ENCODE data around the gene NGLY1. TPM values are rescaled to one million over a fixed set of nuclear protein-coding genes. Genes with fewer than 3 reads are reported as not detected.

NGLY1 gene
- total RNA-seq, 1 donor from 2014 or later, result 23.9 TPM

GRCh38 chr3:25707268-25707926 lies 75.8 kb downstream of the NGLY1 start:
- Histone ChIP-seq H3K79me2 (ENCODE audit: insufficient read depth, low read length) (no peaks in the 10 kb centered on the region), H3K4me2 (ENCODE audit: low read length) (no peak overlapping the region), H3K27ac (ENCODE audit: low read depth, low read length) (no peak overlapping the region), H2AFZ (ENCODE audit: low read depth, low read length) (no peak overlapping the region), H3K4me3 (ENCODE audit: insufficient read depth, low read depth, low read length) (no peak overlapping the region), H3K27me3 (ENCODE audit: insufficient read depth, low read length) (no peaks in the 10 kb centered on the region), H3K4me1 (ENCODE audit: insufficient read depth, low read length) (no peaks in the 10 kb centered on the region), H4K20me1 (ENCODE audit: insufficient read depth, low read length) (no peaks in the 10 kb centered on the region), H3K9me3 (ENCODE audit: insufficient read depth, low read depth, low read length) (no peaks in the 10 kb centered on the region), H3K9ac (ENCODE audit: low read length) (no peak overlapping the region), H3K36me3 (ENCODE audit: insufficient read depth, low read length) (no peaks in the 10 kb centered on the region)
- TF ChIP-seq EZH2 (IDR thresholded peaks at IDR 0.05; ENCODE audit: insufficient read depth, low read length), result no peak
- TF ChIP-seq, protein P1, sequence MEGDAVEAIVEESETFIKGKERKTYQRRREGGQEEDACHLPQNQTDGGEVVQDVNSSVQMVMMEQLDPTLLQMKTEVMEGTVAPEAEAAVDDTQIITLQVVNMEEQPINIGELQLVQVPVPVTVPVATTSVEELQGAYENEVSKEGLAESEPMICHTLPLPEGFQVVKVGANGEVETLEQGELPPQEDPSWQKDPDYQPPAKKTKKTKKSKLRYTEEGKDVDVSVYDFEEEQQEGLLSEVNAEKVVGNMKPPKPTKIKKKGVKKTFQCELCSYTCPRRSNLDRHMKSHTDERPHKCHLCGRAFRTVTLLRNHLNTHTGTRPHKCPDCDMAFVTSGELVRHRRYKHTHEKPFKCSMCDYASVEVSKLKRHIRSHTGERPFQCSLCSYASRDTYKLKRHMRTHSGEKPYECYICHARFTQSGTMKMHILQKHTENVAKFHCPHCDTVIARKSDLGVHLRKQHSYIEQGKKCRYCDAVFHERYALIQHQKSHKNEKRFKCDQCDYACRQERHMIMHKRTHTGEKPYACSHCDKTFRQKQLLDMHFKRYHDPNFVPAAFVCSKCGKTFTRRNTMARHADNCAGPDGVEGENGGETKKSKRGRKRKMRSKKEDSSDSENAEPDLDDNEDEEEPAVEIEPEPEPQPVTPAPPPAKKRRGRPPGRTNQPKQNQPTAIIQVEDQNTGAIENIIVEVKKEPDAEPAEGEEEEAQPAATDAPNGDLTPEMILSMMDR (IDR thresholded peaks at IDR 0.05; ENCODE audit: insufficient read depth, low read depth, low read length), result no peak
- Mint-ChIP-seq H3K4me1 (ENCODE audit: low read depth, unreplicated experiment) (no peaks in the 10 kb centered on the region), H3K36me3 (ENCODE audit: low read depth, unreplicated experiment) (no peaks in the 10 kb centered on the region), H3K4me3 (ENCODE audit: unreplicated experiment) (no peak overlapping the region), H3K27me3 (ENCODE audit: low read depth, unreplicated experiment) (peaks cover 2% of the 10 kb centered on the region), H3K27ac (ENCODE audit: unreplicated experiment) (no peak overlapping the region), H3K9me3 (ENCODE audit: unreplicated experiment) (no peaks in the 10 kb centered on the region)
- no peak for DNase-seq (ENCODE audit: low read depth)
- FAIRE-seq, result no peak

- no peak overlapping the region for H3K4me3 Mint-ChIP-seq (ENCODE audit: unreplicated experiment)
- DNase-seq (ENCODE audit: low read depth) (no peak), FAIRE-seq (no peak)
- Histone ChIP-seq H3K4me3 (ENCODE audit: insufficient read depth, low read depth, low read length) (no peak overlapping the region), H3K79me2 (ENCODE audit: insufficient read depth, low read length) (no peaks in the 10 kb centered on the region), H3K27ac (ENCODE audit: low read depth, low read length) (no peak overlapping the region), H3K4me1 (ENCODE audit: insufficient read depth, low read length) (no peaks in the 10 kb centered on the region), H3K9me3 (ENCODE audit: insufficient read depth, low read depth, low read length) (no peaks in the 10 kb centered on the region), H3K36me3 (ENCODE audit: insufficient read depth, low read length) (no peaks in the 10 kb centered on the region), H3K4me2 (ENCODE audit: low read length) (no peak overlapping the region), H2AFZ (ENCODE audit: low read depth, low read length) (no peak overlapping the region), H4K20me1 (ENCODE audit: insufficient read depth, low read length) (no peaks in the 10 kb centered on the region), H3K27me3 (ENCODE audit: insufficient read depth, low read length) (no peaks in the 10 kb centered on the region), H3K9ac (ENCODE audit: low read length) (no peak overlapping the region)
- peaks cover 2% of the 10 kb centered on the region for H3K27me3 Mint-ChIP-seq (ENCODE audit: low read depth, unreplicated experiment)
- no peaks in the 10 kb centered on the region for H3K9me3 Mint-ChIP-seq (ENCODE audit: unreplicated experiment)
- H3K36me3 Mint-ChIP-seq (ENCODE audit: low read depth, unreplicated experiment), result no peaks in the 10 kb centered on the region
- TF ChIP-seq, protein P1 (IDR thresholded peaks at IDR 0.05; ENCODE audit: insufficient read depth, low read depth, low read length), result no peak
- no peak for TF ChIP-seq EZH2 (IDR thresholded peaks at IDR 0.05; ENCODE audit: insufficient read depth, low read length)
- H3K4me1 Mint-ChIP-seq (ENCODE audit: low read depth, unreplicated experiment), result no peaks in the 10 kb centered on the region
- H3K27ac Mint-ChIP-seq (ENCODE audit: unreplicated experiment), result no peak overlapping the region
Measured at GRCh38 chr3:25706213-25706612, 77.0 kb downstream of the NGLY1 start.

- Histone ChIP-seq H4K20me1 (ENCODE audit: insufficient read depth, low read length) (no peaks in the 10 kb centered on the region), H2AFZ (ENCODE audit: low read depth, low read length) (no peak overlapping the region), H3K4me1 (ENCODE audit: insufficient read depth, low read length) (no peaks in the 10 kb centered on the region), H3K9ac (ENCODE audit: low read length) (no peak overlapping the region), H3K27ac (ENCODE audit: low read depth, low read length) (no peak overlapping the region), H3K4me3 (ENCODE audit: insufficient read depth, low read depth, low read length) (no peak overlapping the region), H3K36me3 (ENCODE audit: insufficient read depth, low read length) (no peaks in the 10 kb centered on the region), H3K79me2 (ENCODE audit: insufficient read depth, low read length) (no peaks in the 10 kb centered on the region), H3K4me2 (ENCODE audit: low read length) (no peak overlapping the region), H3K27me3 (ENCODE audit: insufficient read depth, low read length) (no peaks in the 10 kb centered on the region), H3K9me3 (ENCODE audit: insufficient read depth, low read depth, low read length) (no peaks in the 10 kb centered on the region)
- no peak for DNase-seq (ENCODE audit: low read depth)
- Mint-ChIP-seq H3K36me3 (ENCODE audit: low read depth, unreplicated experiment) (no peaks in the 10 kb centered on the region), H3K9me3 (ENCODE audit: unreplicated experiment) (no peaks in the 10 kb centered on the region), H3K4me3 (ENCODE audit: unreplicated experiment) (no peak overlapping the region), H3K27me3 (ENCODE audit: low read depth, unreplicated experiment) (peaks cover 5% of the 10 kb centered on the region), H3K4me1 (ENCODE audit: low read depth, unreplicated experiment) (no peaks in the 10 kb centered on the region), H3K27ac (ENCODE audit: unreplicated experiment) (no peak overlapping the region)
- no peak for FAIRE-seq
- no peak for TF ChIP-seq EZH2 (IDR thresholded peaks at IDR 0.05; ENCODE audit: insufficient read depth, low read length)
- TF ChIP-seq, protein P1 (IDR thresholded peaks at IDR 0.05; ENCODE audit: insufficient read depth, low read depth, low read length), result no peak
Measured at GRCh38 chr3:25697553-25697952, 85.7 kb downstream of the NGLY1 start.

All from astrocyte (in vitro differentiated cells and primary cell).